ENCODE results near the gene AMOTL1. TPM values are rescaled to one million over a fixed set of nuclear protein-coding genes. Genes with fewer than 3 reads are reported as not detected.
A peak's percentile ranks its signal among the peaks of the same experiment; 100 is the strongest.

Gene AMOTL1
- total RNA-seq, 4 donors from 2014 or later: 150 to 393 (median 244) TPM

DNA sequence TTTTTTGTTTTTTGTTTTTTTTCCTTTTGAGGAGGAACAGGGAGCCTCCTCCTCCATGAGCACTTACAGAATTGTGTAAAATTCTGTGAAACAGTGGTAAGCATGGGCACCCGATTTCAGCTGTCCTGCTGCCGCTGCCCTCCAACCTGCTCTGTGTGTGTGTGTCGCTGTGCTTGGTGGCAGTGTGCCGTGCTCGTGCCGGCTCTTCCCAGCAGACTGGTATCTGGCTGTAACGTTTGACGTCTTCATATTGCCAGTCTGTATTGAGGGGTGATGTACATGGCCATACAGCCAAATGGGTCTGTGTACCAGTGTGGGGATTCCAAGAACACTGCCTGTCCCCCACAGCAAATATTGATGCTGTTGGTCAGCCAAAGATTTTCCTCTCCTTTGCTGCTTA, 108.1 kb downstream of the AMOTL1 start:
- intact Hi-C loops (cut with DNase I; ENCODE audit: low total_unique reads): no loop called here
- DNase-seq: no peak
- TF ChIP-seq POLR2A (IDR thresholded peaks at IDR 0.05): no peak
- TF ChIP-seq, protein P1, sequence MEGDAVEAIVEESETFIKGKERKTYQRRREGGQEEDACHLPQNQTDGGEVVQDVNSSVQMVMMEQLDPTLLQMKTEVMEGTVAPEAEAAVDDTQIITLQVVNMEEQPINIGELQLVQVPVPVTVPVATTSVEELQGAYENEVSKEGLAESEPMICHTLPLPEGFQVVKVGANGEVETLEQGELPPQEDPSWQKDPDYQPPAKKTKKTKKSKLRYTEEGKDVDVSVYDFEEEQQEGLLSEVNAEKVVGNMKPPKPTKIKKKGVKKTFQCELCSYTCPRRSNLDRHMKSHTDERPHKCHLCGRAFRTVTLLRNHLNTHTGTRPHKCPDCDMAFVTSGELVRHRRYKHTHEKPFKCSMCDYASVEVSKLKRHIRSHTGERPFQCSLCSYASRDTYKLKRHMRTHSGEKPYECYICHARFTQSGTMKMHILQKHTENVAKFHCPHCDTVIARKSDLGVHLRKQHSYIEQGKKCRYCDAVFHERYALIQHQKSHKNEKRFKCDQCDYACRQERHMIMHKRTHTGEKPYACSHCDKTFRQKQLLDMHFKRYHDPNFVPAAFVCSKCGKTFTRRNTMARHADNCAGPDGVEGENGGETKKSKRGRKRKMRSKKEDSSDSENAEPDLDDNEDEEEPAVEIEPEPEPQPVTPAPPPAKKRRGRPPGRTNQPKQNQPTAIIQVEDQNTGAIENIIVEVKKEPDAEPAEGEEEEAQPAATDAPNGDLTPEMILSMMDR (IDR thresholded peaks at IDR 0.05 in 4 of 5, conservative IDR thresholded peaks at IDR 0.05 in 1 of 5): no peak
- Histone ChIP-seq H3K36me3 (peaks cover 2 to 89% of the 10 kb centered on the region in 2 donors), H3K9me3 (no peaks in the 10 kb centered on the region), H3K4me1 (peaks cover 6 to 20% of the 10 kb centered on the region in 2 donors), H3K27me3 (no peaks in the 10 kb centered on the region), H3K4me3 (no peak overlapping the region), H3K27ac (peak overlapping the region in 3 of 4 donors; percentile 5 to 54 (median 24))
- no peak for ATAC-seq
- in situ Hi-C loops (cut with MboI; ENCODE audit: low sequenced_read_pairs in 4 of 4): no loop called here

DNA sequence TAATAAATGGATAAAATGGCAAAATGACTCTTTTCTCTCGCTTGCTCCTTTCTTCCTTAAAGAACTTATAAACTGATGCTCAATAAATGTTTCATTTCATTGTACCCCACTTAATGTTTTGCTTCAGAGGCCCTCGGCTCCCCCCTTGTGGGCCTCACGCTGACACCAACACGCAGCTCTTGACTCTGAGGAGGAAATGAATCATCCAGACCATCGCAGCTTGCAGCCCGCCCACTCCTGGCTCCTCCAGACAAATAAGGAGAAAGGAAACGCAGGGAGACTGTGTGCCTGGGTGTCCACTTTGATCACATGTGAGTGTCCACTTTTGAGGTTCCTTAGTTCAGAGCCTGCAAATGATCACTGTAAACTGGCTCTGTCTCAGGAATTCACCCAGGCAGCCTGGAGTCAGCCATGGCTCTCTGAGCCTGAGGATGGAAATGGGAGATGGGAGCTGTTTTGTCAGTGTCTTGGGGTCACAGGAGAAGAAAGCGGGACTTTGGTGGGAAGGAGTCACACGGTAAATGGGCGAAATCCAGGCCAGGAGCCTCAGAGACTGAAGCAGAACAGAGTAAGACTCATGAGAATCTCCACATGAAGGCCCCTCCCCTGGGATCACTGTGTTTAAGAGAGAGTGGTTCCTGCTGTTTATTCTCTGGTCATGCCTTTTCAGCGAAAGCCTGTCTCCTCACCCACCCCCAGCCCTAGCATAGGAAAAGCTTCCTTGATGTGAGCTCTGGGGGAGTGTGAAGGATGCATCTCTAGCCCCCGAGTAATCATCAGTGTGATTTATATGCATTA, 108.7 kb downstream of the AMOTL1 start:
- no peak overlapping the region for H3K4me3 ChIP-seq
- H3K27me3 ChIP-seq: no peaks in the 10 kb centered on the region
- in situ Hi-C loops (cut with MboI; ENCODE audit: low sequenced_read_pairs in 4 of 4): no loop called here
- no peaks in the 10 kb centered on the region for H3K9me3 ChIP-seq
- peaks cover 2 to 85% of the 10 kb centered on the region in 2 donors for H3K36me3 ChIP-seq
- TF ChIP-seq, protein P1 (IDR thresholded peaks at IDR 0.05 in 4 of 5, conservative IDR thresholded peaks at IDR 0.05 in 1 of 5): peak in 1 of 5 experiments; percentile 22
- no peak for TF ChIP-seq POLR2A (IDR thresholded peaks at IDR 0.05)
- peaks cover 6 to 20% of the 10 kb centered on the region in 2 donors for H3K4me1 ChIP-seq
- peak; percentile 47 to 51 for ATAC-seq
- peak; percentile 27 to 58 for DNase-seq
- intact Hi-C loops (cut with DNase I; ENCODE audit: low total_unique reads): no loop called here
- H3K27ac ChIP-seq: peak overlapping the region; percentile 38 to 56 (median 48)

DNA sequence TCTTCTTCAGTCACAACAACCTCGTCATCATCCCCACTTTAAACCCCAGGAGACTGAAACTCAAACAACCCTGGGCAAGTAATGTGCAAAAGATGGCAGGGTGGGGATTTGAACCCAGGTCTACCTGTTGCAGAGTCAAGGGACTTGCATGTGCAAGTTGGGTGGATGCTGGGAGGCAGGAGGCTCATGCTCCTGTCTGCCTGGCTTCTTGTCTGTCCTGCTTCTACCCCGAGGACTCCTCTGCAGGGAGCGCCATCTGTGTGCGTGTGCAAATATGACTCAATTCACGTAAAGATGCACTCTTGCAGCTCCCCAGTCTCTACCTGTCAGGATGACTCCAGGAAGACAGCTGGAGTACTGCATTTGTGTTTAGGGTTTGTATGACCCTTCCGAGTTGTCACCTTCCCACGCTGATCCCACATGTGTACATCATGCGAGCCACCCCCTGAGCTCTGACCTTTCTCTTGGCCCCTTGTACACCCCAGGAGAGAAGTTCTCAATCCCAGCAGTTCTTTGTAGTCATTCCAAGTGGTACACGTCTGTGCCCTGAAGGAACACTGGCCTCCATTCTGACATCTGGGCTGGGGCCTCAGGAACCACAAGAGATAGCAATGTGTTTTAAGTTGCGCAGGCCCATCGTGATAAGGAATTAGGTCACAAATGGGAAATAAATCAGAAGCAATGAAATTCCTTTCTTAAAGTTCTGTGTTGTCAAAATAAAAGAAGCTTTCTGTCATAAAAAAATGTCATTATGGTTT, 109.5 kb downstream of the AMOTL1 start:
- no peak for DNase-seq
- TF ChIP-seq, protein P1 (IDR thresholded peaks at IDR 0.05 in 4 of 5, conservative IDR thresholded peaks at IDR 0.05 in 1 of 5): no peak
- no peak for TF ChIP-seq POLR2A (IDR thresholded peaks at IDR 0.05)
- intact Hi-C loops (cut with DNase I; ENCODE audit: low total_unique reads): no loop called here
- H3K9me3 ChIP-seq: no peaks in the 10 kb centered on the region
- no peak overlapping the region for H3K4me3 ChIP-seq
- H3K27me3 ChIP-seq: no peaks in the 10 kb centered on the region
- in situ Hi-C loops (cut with MboI; ENCODE audit: low sequenced_read_pairs in 4 of 4): no loop called here
- ATAC-seq: no peak
- H3K27ac ChIP-seq: peak overlapping the region in 2 of 4 donors; percentile 54 to 56
- H3K36me3 ChIP-seq: peaks cover 2 to 84% of the 10 kb centered on the region in 2 donors
- H3K4me1 ChIP-seq: peaks cover 6 to 20% of the 10 kb centered on the region in 2 donors

DNA sequence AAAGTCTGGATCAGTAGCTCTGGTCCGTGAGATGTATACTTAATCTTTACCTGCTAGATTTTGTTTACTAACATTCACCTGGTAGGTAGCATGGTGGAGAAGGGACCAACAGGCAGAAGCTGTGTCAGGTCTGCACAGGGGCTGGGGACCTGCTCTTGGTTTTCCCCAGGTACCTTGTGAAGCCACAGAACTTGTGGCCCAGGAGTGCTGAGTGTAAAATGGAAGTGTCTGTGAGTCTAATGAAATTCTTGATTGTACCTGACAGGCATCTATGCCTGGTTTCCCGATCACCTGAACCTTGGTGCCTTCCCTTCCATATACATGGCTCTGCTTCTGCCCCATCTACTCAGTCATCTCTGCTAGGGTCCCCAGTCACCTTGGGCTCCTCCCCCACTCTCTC, 110.8 kb downstream of the AMOTL1 start:
- ATAC-seq (no peak), DNase-seq (no peak)
- H3K4me3 ChIP-seq: no peak overlapping the region
- TF ChIP-seq POLR2A (IDR thresholded peaks at IDR 0.05): no peak
- TF ChIP-seq, protein P1 (IDR thresholded peaks at IDR 0.05 in 4 of 5, conservative IDR thresholded peaks at IDR 0.05 in 1 of 5): no peak
- H3K27me3 ChIP-seq: no peaks in the 10 kb centered on the region
- in situ Hi-C loops (cut with MboI; ENCODE audit: low sequenced_read_pairs in 4 of 4): no loop called here
- H3K27ac ChIP-seq: no peak overlapping the region
- no peaks in the 10 kb centered on the region for H3K9me3 ChIP-seq
- peaks cover 2 to 81% of the 10 kb centered on the region in 2 donors for H3K36me3 ChIP-seq
- peaks cover 0 to 6% of the 10 kb centered on the region in 2 donors for H3K4me1 ChIP-seq
- intact Hi-C loops (cut with DNase I; ENCODE audit: low total_unique reads): no loop called here
